ENCODE results near the gene CPXM2. TPM values are rescaled to one million over a fixed set of nuclear protein-coding genes. Genes with fewer than 3 reads are reported as not detected.

The CPXM2 gene
- total RNA-seq, 1 donor from 2014 or later, result 17.9 TPM

DNA sequence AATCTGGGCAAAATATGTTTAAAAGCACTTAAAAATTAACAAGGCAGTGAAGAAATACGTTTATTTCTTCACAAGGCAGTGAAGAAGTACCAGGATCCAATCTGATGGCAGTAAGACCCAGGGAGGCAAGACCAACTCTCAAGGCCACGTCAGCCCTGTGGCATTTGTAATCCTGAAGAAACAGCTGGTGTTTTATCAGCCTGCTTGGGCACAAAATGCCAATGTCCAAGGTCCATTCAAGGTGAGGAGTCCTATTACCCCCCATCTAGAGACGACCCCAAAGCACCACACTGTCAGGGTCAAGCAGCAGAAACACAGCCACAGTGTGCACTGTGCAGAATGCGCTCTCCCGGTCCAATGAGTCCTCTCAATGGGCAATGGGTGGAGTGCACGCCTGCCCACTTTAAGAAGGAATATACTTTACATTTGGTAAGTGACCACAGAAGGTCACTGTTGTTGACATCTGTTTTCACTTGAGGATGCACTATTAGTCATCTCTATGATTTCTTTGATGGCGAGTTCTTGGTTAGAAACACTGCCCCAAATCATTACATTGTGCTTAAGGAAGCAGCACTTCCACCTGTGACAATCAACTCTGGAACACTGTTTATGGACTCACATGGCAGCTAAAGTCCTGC, 12.8 kb downstream of the CPXM2 start:
- DNase-seq (ENCODE audit: low spot score), result no peak

- no peak for DNase-seq (ENCODE audit: low spot score)
Observed at GRCh38 chr10:123870260-123870659, 21.3 kb downstream of the CPXM2 start.

DNA sequence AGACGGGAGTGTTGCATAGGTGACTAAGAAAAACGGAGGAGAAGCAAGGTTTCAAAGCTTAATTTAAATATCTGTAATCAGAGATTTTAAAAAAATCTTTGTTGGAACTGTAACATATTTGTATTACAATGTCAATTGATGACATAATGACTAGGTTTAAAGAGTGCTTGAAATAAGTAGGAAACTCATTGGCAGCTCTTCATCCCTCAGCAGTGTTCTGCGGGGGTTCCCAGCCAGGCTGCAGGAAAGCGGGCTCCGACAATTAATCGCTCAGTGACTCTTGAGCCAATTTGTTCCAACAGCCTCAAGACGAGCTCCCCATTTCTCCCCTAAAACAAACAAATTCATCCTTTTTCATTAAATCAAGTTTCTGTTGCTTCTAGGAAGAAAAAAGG, 22.6 kb downstream of the CPXM2 start:
- DNase-seq (ENCODE audit: low spot score), result no peak

DNA sequence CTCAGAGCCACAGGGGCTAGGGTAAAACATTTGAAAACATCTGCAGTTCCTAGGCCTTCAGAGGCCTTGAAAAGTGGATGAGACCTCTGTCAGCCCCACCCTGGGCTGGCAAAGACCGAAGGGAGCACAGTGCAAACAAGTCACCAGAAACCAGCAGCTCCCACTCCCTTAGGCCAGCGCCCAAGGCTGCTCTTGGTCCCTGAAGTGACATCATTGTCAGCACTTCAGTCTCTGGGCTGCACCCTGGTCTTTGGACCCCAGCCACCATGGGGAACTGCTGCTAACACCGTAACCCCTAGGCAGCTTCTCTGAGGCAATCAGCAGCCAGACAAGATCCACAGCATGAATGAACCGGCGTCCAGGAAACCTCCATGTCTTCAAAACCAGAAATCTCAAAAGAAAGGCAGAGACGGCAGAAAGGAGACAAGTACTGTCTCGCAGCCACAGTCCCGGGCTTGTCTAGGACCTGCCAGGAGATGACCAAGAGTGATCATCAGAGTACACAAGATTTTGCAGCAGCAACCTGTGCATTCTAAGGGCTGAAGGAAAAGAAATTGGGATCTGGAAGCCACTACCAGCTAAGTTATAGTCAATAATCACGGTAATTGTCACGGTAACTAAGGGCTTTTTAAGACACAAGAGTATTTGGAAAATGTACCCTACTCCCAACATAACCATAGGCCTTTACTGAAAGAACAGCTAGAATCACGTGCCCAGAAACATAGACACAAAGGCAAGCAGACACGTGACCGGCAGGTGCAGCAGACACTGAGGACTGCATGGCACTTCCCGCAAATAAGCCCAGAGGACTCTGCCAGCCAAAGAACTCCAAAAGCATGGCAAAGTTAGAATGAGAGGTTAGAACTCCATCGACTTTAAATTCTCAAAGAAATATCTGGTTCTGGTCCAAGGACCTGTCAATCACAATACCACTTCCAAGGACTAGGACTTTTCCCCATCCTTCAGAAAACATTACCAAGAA, 23.3 kb downstream of the CPXM2 start:
- DNase-seq (ENCODE audit: low spot score), result no peak

DNA sequence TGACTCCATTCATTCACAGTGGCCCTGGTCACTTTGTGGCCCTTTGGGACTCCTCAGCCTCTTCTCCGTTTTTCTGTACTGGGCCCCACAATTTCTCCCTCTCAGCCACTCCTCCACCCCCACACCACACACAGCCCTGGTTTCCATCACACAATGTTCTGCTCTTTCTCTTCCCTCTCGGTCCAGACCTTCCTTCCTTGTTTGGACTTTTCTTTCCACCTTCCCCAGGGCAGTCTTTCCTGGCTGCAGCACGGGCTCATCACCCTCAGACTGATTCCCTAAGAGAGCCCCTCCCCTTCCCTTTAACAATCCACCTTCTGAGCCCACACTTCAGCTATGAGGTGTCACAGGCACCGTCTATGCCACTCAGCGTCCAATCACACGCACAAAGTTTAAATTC, 25.7 kb downstream of the CPXM2 start:
- no peak for DNase-seq (ENCODE audit: low spot score)

DNA sequence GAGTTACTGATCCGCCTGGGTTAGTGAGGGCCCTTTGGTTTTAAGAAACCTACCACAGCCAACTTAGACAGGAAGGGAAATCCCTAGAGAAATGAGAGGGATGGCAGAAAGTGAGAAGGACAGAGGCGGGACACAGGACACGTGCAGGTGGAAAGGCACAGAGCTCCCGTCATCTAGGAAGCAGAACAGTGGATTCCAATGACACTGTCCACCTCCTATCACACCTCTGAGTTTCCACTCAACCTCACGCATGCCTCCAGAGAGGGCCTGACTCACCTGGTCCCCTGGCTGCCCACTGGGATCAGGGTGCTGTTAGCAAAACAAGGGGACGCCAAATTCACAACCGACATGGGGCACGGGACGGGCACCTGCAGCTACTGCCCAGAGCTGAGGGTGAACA, 26.3 kb downstream of the CPXM2 start:
- no peak for DNase-seq (ENCODE audit: low spot score)

DNA sequence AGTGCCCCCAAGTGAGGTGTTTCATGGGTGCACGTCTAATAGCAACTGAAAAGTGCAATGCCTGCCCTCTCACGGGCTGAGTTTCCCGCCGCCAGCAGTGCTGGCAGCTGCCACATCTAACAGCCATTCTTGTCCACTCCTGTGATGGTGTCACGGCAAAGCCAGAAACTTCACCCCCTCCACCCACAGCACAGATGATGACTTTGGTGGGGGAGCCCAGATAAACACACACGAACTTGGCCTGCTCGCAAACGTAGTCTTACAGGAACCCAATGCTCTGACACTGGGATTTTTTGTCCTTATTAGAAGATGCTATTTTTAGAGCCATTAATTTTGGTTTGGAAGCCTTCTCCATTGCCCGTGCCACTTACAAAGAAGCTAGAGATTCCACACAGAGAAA, 26.7 kb downstream of the CPXM2 start:
- no peak for DNase-seq (ENCODE audit: low spot score)

DNA sequence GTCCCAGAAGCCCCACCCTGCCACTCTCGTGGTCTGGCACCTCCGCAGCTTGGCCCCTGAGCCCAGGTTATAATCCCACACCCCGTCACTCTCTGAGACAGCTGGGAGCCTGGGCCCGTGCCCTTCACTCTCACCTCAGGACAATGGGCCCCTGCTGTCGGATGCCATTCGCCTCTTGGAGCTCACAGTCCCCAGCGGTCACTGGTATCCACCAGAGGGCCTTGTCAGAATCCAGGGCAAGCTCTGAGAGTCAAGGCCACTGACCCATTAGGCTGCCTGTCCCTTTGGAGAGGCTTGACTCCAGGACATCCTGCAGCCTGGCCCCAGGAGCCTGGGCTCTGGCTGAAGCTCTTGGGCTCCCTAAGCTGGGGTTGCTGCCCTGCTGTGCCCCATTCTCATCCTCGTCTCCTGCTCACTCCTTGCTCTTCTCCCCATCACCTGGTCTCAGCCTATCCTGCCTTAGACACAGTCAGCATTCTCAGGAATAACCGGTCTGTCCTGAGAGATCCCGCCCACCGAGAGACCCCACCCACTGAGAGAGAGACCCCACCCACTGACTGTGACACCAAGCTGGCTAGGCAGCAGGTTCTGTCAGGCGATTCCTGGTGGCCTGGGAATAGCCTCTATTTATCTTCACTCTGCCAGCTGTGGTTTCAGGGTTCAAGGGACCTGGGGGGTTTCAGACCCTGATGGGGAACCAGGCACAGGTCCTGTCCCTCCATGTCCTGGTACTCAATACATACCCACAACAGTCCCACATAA, 27.7 kb downstream of the CPXM2 start:
- DNase-seq (ENCODE audit: low spot score), result no peak

DNA sequence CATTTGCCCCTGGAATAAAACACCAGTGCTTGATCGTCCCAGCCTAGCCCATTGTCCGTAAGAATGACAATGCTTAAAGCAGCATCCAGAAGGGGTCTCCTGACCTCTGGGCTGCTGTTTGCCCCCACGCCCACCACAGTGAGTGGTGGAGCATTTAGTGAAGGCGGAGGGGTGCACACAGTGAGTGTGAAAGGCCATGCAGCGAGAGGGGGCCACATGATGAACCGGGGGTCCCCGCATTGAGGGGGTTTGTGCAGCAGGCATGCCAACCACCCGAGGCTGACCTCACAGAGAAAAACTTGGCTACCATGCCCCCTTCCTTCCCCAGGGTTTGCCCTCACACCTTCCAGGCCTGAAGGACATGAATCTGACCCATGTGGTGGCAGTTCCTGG, 28.4 kb downstream of the CPXM2 start:
- DNase-seq (ENCODE audit: low spot score), result no peak

DNA sequence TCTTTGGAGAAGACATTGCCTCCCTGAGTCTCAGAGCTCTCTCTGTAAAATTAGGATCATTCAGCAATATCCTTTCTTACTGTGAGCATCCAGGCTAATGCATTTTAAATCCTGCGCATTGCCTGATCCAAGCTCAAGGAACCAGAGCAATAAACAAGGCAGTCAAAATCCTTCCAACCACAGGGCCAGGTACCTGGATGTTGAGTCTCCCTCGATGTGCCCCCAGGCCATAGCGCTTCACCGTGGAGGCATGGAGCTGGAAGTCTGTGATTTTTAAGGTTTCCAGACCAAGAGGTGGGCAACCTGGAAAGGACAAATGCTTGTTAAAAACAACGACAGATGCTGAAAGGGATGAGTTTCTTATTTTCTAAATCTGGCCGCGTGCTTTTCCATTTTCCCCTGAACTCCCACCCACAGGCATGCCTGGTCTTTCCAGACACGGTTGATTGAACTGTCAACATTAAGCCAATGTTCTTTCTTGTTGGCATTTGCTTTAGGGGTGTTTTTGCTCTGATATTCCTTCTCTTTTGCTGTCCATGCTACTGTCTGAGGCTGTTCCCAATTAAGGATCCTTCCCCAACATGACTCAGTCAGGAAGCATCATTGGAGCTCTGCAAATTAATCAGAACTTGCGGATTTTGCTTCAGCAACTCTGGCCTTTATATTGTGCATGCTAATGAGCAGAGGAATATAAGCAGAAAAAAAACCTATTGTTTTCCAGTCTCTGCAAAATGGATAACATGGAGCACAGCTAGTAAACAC, 29.0 kb downstream of the CPXM2 start:
- DNase-seq (ENCODE audit: low spot score), result no peak

- no peak for DNase-seq (ENCODE audit: low spot score)
Observed at GRCh38 chr10:123860856-123861255, 30.8 kb downstream of the CPXM2 start.

GRCh38 chr10:123860209-123860608, 31.4 kb downstream of the CPXM2 start:
- DNase-seq (ENCODE audit: low spot score), result no peak

GRCh38 chr10:123859653-123860050, 32.0 kb downstream of the CPXM2 start:
- no peak for DNase-seq (ENCODE audit: low spot score)

DNA sequence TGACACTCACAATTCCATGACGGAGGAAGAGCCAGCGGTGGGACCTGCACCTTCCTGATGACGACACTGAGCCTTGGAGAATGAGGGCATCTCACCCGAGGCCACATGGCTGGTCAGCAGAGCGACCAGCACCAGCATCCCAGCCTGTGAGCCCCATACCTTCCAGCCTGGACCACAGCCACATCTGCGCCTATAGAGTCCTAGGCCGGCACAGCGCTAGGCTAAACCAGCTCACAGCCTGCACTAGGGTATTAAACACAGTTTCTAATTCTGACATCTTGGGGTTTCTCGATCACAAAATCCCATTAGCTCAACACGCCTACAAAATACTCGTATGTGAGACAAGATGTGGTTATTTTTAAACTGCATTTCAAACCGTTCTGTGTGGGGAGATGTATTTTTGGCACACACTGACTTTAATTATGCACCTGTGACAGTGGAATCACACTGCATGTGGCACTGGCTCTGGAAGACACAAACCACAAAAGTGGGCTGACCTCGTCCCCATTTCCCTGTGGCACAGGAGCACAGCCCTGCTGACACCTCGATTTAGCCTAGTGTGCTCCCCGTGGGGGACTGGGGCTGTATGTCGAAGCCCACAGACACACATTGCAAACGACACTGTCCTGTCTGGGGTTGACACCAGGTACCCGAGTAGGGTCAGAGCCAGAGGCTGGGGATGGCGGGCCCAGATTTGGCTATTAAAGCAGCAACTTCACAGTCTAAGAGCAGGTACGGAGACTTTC, 32.5 kb downstream of the CPXM2 start:
- no peak for DNase-seq (ENCODE audit: low spot score)

GRCh38 chr10:123858077-123858681, 33.4 kb downstream of the CPXM2 start:
- DNase-seq (ENCODE audit: low spot score), result no peak

GRCh38 chr10:123857616-123858015, 34.0 kb downstream of the CPXM2 start:
- no peak for DNase-seq (ENCODE audit: low spot score)

- no peak for DNase-seq (ENCODE audit: low spot score)
Observed at GRCh38 chr10:123855008-123855684, 36.5 kb downstream of the CPXM2 start.

DNA sequence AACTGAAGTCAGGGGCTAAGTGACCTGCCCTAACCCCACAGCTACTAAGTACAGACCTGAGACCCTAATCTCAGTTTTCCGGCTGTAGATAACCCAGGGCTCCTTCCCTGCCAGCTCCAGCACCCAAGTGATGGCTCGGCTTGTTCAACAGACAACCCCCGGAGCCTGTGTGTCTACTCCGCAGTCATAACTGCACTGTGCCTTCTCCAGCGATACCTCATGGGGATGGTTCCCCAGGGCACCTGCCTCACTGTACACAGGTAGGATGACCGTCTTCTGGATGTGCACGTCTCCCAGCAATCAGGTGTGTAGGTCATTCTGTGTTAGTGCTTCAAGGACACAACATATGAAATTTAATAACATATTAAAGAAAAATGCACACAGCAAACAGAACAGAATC, 37.1 kb downstream of the CPXM2 start:
- no peak for DNase-seq (ENCODE audit: low spot score)

GRCh38 chr10:123854003-123854402, 37.6 kb downstream of the CPXM2 start:
- DNase-seq (ENCODE audit: low spot score), result no peak

Data from mesenteric fat pad (tissue), 1 donor.